GM21526 (cell line): ENCODE results near the gene BPIFB3.

Experiments used
- ATAC-seq: cut with Tn5 transposase; IDR thresholded peaks from one replicate; pipeline ENCODE4 v1.9.1; 2021; ENCODE audit warnings: moderate library complexity; ENCODE audit not compliant: unreplicated experiment, low FRiP score

Gene BPIFB3

GRCh38 chr20:33059741-33060390 lies 6.2 kb downstream of the BPIFB3 start:
- no peak for ATAC-seq

GRCh38 chr20:33061658-33062028 lies 7.9 kb downstream of the BPIFB3 start:
- ATAC-seq, result no peak

GRCh38 chr20:33062105-33062824 lies 8.6 kb downstream of the BPIFB3 start:
- ATAC-seq, result no peak

GRCh38 chr20:33062825-33063149 lies 9.1 kb downstream of the BPIFB3 start:
- ATAC-seq, result no peak

- ATAC-seq, result no peak
Observed at GRCh38 chr20:33063271-33063670, 9.6 kb downstream of the BPIFB3 start.

GRCh38 chr20:33064572-33065287 lies 11.0 kb downstream of the BPIFB3 start:
- no peak for ATAC-seq

- ATAC-seq, result no peak
Observed at GRCh38 chr20:33065785-33066184, 12.1 kb downstream of the BPIFB3 start.

- ATAC-seq, result no peak
Observed at GRCh38 chr20:33067806-33068205, 14.1 kb downstream of the BPIFB3 start.

- no peak for ATAC-seq
Observed at GRCh38 chr20:33068251-33068939, 14.7 kb downstream of the BPIFB3 start.

- no peak for ATAC-seq
Observed at GRCh38 chr20:33069673-33070072, 16.0 kb downstream of the BPIFB3 start.

GRCh38 chr20:33070111-33071053 lies 16.7 kb downstream of the BPIFB3 start:
- no peak for ATAC-seq

GRCh38 chr20:33071198-33071597 lies 17.5 kb downstream of the BPIFB3 start:
- no peak for ATAC-seq

- no peak for ATAC-seq
Observed at GRCh38 chr20:33072362-33072761, 18.7 kb downstream of the BPIFB3 start.

- ATAC-seq, result no peak
Observed at GRCh38 chr20:33072813-33073212, 19.1 kb downstream of the BPIFB3 start.

- ATAC-seq, result no peak
Observed at GRCh38 chr20:33074675-33075074, 21.0 kb downstream of the BPIFB3 start.

- no peak for ATAC-seq
Observed at GRCh38 chr20:33075281-33075680, 21.6 kb downstream of the BPIFB3 start.

GRCh38 chr20:33076662-33077372 lies 23.1 kb downstream of the BPIFB3 start:
- ATAC-seq, result no peak

GRCh38 chr20:33079259-33079658 lies 25.6 kb downstream of the BPIFB3 start, which contains the start of gene BPIFB4:
BPIFB4 (plus strand) TSS chr20:33079643; CDS start chr20:33081527, 1,884 bp downstream.
- no peak for ATAC-seq

- ATAC-seq, result no peak
Observed at GRCh38 chr20:33081411-33082154, 27.9 kb downstream of the BPIFB3 start.
